Stimulated activated CD4-positive, alpha-beta T cell treated with anti-CD3 and anti-CD28 coated beads, TNF-alpha, amount 100 ng/mL, for 48 hours (primary cell): ENCODE data around the gene FAM83F.
A peak's percentile ranks its signal among the peaks of the same experiment; 100 is the strongest.

Experiments used
- DNase-seq, 3 donors: peaks; one replicate each; pipeline ENCODE4 v3.0.0-alpha.2; 2020; ENCODE audit warnings: low read depth in 3 of 3

Gene FAM83F

DNA sequence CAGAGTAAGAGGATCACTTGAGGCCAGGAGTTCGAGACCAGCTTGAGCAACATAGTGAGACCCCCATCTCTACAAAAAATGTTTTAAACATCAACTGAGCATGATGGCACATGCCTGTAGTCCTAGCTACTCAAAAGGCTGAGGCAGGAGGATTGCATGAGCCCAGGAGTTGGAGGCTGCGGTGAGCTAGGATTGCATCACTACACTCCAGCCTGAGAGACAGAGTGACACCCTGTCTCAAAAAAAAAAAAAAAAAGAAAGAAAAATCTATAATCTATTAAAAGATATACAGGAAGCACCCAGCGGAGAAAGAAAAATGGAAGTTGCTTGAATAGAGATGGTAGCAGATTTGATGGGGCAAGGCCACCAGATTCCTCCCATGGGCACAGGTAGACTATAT is 61.8 kb downstream of the FAM83F start:
- DNase-seq: no peak

- DNase-seq: no peak
Observed at GRCh38 chr22:40057652-40058051, 62.9 kb downstream of the FAM83F start.

GRCh38 chr22:40058265-40058664 is 63.5 kb downstream of the FAM83F start:
- DNase-seq: peak in 1 of 3 donors; percentile 43

DNA sequence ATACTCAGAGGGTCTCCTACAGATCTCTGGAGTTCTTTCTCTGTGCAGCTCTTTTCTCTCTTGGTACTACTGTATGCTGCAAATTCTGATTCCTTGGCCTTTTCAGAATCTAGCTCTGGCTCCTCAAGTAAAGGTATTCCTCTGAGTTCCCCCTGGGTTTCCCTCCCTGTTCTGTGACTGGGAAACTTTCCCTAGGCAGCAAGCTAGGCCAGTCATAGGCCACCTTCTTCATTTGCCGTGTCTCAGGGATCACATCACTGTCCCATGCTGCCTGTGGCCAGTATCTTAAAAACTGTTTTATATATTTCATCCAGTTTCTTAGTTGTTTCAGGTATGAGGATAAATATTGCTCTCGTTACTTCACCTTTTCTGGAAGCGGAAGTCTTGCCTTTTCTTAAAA is 71.2 kb downstream of the FAM83F start:
- DNase-seq: no peak

DNA sequence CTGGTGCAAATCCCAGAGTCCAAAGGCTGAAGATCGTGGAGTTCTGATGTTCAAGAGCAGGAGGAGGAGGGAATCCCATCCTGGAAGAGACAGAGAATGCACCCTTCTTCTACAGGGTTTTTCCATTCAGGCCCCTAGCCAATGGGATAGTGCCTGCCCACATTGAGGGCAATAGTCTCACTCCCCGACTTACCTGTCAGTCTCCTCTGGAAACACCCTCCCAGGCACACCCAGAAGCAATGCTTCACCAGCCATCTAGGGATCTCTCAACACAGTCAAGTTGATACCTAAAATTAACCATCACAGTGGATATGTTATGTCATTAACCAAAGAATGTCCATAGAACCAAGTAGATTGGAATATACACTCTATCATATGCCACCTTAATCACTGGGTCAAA is 72.9 kb downstream of the FAM83F start:
- DNase-seq: no peak

GRCh38 chr22:40070701-40071100 is 75.9 kb downstream of the FAM83F start:
- no peak for DNase-seq

DNA sequence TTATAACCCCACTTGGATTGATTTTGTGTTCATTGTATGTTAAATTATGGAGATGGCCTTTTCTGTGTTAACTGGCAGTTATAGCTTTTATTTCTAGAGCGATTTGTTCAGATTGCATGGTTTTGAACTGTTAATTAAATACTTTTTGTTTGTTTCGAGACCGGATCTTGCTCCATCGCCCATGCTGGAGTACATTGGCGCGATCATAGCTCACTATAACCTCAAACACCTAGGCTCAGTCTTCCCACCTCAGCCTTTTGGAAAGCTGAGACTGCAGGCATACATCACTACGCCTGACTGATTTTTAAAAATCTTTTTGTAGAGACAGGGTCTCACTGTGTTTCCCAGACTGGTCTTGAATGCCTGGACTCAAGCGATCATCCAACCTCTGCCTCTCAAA is 77.0 kb downstream of the FAM83F start:
- DNase-seq: no peak

GRCh38 chr22:40076702-40077645 is 82.2 kb downstream of the FAM83F start:
- DNase-seq: no peak

GRCh38 chr22:40077646-40078016 is 82.9 kb downstream of the FAM83F start:
- no peak for DNase-seq

DNA sequence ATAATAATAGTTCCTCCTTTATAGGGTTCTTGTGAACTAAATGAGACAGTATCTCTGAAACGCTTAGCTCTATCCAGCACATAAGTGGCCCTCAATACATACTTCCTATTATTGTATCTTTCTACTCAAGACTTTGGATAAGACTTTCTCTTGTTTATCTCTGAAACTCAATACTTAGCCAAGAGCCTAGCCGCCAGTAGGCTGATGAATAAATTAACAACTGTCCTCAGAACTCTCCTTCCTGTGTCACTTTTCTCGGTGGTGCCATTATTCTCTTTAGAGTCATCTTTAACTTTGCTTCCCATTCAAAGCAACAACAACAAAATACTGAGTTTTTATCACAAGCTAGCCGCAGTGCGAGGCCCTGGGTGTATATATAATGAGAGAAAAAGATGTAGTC is 86.9 kb downstream of the FAM83F start:
- no peak for DNase-seq

DNA sequence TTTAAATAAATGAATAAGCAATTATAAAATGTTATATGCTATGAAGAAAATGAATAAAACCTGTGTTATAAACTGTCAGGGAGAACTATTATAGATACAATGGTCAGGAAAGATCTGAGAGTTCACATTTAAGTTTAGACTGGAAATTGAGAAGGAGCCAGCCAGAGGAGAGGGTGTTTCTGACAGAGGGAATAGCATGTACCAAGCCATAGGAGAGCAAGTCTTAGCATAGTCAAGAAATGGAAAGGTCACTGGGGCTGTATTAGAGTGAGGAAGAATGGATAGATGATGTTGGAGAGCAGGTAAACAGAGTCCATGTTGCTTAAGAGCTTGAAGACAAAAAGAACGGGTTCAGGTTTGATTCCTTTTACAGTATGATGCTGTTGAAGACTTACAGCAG is 87.4 kb downstream of the FAM83F start:
- no peak for DNase-seq

DNA sequence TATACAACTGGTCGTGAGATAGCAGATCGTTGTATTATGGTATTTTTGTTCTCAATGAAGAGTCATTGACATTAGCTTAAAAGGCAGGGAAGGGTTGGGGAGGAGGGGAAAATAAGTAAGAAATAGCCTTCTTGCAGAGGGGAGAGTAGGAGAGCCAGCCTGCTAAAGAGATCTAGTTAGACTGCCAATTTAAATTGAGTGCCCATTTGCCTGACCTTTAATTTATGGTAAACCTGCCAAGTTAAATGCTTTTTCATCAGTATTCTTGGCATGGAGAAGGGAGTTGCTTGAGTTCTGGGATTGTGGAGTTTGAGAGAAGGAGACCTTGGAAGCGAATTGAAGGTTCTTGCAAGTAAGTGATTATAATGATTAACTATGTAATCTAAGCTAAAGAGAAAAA is 89.0 kb downstream of the FAM83F start:
- DNase-seq: no peak

DNA sequence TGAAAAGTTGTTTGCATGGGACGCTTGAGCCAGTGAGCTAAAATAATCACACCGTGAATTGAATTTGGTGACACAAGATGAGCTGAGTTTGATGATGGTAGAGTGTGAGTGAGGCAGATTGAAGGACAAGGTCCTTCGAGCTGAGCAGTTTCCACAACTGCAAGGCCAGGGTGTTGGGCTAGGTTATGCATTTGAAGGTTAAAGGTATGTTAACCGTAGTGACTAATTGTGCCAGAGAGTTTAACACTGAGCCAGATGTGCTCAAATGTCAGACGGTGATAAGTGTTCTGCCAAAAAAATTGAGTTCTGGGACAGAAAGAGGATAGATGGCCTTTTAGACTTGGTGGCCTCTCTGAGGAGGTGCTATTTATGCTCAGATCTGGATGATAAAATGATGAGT is 89.5 kb downstream of the FAM83F start:
- DNase-seq: no peak

DNA sequence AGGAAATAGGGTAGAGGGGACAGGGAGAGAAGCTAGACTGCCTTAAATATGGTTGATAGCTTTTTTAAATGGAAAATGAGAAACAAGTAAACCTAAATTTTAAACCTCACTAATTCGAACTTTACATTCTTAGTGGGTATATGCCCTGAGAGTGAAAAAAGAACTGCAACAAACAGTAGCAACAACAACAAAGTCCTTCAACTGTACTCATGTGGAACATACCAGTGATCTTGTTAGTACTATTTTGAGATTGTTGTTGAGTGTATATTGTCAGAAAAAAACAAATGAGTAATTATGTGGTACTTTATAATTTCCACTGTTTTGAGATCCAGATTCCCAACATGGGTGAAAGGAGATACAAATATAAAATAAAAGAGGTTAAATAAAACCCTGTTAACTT is 94.1 kb downstream of the FAM83F start:
- no peak for DNase-seq
